GM19395 (cell line): ENCODE measurements around the gene PDIA2.
A peak's percentile ranks its signal among the peaks of the same experiment; 100 is the strongest.
"Not testable (repeated sequence)": the region's sequence is repeated elsewhere in the genome, so short reads cannot be mapped to it uniquely, and the experiment has no call there.

Experiments
- ATAC-seq: cut with Tn5 transposase; IDR thresholded peaks from one replicate; pipeline ENCODE4 v1.9.1; 2021; ENCODE audit warnings: mild to moderate bottlenecking, moderate library complexity; ENCODE audit not compliant: unreplicated experiment

Gene PDIA2, protein sequence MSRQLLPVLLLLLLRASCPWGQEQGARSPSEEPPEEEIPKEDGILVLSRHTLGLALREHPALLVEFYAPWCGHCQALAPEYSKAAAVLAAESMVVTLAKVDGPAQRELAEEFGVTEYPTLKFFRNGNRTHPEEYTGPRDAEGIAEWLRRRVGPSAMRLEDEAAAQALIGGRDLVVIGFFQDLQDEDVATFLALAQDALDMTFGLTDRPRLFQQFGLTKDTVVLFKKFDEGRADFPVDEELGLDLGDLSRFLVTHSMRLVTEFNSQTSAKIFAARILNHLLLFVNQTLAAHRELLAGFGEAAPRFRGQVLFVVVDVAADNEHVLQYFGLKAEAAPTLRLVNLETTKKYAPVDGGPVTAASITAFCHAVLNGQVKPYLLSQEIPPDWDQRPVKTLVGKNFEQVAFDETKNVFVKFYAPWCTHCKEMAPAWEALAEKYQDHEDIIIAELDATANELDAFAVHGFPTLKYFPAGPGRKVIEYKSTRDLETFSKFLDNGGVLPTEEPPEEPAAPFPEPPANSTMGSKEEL

DNA sequence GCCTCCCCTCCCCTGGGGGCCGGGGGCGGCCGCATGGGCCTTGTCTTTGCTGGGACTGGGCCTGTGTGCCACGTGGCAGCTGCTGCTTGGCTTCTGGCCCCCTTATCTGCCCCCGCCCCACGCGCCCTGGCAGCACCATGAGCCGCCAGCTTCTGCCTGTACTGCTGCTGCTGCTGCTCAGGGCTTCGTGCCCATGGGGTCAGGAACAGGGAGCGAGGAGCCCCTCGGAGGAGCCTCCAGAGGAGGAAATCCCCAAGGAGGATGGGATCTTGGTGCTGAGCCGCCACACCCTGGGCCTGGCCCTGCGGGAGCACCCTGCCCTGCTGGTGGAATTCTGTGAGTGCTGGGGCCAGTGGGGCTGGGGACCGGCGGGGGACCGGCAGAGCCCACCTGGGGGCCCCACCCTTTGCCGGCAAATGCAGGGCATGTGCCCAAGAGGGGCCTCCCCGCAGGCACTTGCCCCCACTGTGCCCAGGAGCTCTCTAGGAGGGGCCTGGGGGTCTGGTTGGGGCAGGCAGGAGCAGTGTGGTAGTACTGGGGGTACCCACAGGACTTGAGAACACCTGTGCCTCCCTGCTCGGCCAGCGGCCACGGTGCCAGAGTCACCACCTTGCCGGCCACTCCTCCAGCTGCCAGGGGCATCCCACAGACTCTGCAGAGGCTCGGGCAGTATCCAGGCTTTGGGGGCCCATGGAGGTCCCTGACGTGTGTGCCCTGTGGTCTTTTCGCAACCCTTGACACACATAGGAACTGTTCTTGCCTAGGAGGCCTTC is at the start of gene PDIA2:
Gene PDIA2 (plus strand): TSS at position 132 of the 773 bp plus-strand sequence. CDS start 6 bp downstream, at position 138.
- ATAC-seq = no peak

DNA sequence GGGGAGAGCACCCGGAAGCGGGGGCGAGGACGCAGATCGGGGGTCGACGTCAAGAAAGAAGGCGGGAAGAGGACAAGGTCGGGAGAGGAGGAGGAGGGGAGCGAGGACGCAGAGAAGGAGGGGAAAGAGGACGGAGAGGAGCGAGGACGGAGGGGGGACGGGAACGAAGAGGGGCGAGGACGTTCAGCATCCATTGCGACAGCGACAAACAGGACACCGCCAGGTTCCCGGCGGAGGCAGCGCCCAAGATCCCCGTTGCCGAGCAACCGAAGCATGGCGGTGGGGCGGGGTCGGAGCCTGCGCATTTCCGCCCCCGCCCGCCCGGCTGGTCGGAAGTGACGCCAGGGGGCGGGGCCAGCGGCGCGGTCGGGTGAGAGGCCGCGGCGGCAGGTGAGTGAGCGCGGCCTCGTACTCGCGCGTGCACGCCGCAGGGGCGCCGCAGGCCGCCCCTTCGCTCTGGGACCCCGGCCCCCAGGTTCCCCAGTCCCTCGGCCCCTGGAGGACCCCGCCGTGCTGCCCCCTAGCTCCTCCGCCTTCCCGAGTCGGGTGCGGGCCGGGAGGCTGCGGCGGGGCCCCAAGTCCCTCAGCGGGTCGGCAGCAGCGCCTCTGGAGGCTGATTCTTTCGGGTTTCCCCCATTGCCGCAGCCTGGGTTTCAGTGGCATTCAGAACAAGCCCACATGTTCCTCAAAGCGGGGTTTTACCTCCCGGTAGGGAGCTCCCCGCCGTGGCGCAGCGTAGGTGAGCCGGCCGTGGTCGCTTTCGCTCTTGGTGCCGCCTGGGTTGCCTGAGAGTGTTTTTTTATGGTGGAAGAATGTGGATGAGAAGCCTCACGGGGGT is 48.3 kb upstream of the PDIA2 start, which contains the start of gene FAM234A:
Gene FAM234A (plus strand): TSS at position 354 of the 838 bp plus-strand sequence. CDS start 19,593 bp downstream, outside the sequence.
- ATAC-seq = peak; percentile 83

DNA sequence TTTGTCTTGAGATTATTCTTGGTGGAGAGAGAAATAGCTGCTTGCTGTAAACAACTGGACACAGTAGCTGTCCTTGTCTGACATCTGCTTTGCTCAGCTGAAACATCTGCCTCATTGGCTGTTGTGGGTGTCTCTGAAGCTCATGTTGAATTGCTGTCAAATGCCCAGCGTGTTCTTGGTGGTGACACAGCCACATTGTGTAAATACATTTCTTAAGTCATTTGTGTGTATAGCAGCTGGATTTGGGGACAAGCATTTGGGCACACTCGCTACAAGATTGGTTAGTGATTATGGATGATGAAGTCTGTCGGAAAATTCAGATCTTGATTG is 43.1 kb upstream of the PDIA2 start:
- no peak for ATAC-seq

DNA sequence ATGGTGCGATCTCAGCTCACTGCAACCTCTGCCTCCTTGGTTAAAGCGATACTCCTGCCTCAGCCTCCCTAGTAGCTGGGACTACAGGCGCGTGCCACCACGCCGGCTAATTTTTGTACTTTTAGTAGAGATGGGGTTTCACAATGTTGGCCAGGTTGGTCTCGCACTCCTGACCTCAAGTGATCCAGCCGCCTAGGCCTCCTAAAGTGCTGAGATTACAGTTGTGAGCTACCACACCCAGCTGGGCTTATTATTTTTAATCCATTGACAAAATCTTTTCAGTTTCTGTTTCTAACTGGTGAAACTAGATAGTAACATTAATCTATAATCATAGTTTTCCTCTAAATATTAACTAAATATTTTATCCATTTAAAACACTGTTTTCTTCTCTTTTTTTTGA is 42.4 kb upstream of the PDIA2 start:
- ATAC-seq = no peak

DNA sequence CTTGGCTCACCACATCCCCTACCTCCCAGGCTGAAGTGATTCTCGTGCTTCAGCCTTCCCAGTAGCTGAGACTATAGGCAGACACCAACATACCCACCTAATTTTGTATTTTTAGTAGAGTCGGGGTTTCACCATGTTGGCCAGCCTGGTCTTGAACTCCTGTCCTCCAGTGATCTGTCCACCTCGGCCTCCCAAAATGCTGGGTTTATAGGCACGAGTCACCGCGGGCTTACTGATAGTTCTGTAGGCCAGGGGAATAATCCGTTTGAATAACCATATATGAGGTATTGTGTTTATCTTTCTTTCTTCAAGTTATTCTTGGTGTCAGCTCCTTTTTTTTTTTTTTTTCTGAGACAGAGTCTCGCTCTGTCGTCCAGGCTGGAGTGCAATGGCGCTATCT is 40.7 kb upstream of the PDIA2 start:
- no peak for ATAC-seq

DNA sequence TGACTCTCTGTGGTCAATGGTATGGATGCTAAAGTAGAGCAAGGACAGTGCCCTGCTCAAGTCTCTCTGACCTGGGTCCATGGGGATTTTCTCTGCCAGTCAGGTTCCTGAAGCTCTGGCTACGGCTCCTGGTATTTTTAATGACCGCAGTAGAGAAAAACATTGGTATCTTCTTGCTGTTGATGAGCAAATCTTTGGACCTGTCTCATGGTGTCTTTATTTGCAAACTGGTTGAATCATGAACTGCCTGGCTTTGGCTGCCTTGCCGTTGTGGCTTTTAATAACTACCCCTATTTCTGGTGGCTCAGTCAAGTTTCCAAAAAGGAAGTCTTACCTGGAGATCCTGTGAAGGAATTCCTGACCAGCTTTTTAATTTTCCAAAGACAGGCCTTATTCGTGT is 39.6 kb upstream of the PDIA2 start:
- ATAC-seq = no peak

DNA sequence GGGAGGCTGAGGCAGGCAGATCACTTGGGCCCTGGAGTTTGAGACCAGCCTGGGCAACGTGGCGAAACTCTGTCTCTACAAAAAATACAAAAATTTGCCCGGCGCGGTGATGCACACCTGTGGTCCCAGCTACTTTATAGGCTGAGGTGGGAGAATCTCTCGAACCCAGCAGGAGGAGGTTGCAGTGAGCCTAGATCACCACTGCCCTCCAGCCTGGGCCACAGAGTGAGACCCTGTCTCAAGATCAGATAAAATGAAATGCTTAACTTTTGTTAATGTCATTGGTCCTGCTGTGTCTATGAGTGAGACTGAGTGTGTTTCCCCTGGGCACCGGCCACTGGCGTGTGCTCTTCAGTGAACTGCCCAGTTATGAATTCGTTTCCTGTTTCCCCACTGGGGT is 37.9 kb upstream of the PDIA2 start:
- ATAC-seq = no peak

DNA sequence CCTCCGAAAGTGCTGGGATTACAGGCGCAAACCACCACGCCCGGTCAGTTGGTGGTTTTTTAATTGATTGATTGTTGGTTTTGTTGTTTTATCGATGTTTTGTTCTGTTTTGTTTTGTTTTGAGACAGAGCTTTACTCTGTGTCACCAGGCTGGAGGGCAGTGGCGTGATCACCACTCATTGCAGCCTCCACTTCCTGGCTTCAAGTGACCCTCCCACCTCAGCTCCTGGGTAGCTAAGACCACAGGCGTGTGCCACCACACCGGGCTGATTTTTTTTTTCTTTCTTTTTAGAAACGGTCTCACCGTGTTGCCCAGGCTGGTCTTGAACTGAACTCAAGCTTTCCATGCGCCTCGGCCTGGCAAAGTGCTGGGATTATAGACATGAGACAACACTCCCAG is 35.9 kb upstream of the PDIA2 start:
- ATAC-seq = no peak

DNA sequence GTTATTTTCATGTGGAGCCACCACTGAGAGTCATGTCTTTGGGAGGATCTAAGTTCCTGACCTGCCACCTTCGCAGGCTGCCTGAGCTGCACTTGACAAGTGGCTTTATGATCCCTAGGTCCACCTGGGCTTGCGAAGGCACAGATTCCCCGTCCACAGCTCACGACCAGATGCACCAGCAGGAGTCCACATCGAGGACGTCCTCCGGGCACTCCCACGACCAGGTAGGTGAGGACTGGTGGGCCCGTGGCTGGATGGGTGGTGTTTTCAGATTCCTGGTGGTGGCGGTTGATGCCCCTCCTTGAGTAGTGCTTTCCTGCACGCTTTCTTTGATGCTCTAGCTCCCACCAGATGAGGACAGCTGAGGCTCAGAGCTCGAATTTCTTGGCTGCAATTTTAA is 33.5 kb upstream of the PDIA2 start:
- ATAC-seq = no peak

DNA sequence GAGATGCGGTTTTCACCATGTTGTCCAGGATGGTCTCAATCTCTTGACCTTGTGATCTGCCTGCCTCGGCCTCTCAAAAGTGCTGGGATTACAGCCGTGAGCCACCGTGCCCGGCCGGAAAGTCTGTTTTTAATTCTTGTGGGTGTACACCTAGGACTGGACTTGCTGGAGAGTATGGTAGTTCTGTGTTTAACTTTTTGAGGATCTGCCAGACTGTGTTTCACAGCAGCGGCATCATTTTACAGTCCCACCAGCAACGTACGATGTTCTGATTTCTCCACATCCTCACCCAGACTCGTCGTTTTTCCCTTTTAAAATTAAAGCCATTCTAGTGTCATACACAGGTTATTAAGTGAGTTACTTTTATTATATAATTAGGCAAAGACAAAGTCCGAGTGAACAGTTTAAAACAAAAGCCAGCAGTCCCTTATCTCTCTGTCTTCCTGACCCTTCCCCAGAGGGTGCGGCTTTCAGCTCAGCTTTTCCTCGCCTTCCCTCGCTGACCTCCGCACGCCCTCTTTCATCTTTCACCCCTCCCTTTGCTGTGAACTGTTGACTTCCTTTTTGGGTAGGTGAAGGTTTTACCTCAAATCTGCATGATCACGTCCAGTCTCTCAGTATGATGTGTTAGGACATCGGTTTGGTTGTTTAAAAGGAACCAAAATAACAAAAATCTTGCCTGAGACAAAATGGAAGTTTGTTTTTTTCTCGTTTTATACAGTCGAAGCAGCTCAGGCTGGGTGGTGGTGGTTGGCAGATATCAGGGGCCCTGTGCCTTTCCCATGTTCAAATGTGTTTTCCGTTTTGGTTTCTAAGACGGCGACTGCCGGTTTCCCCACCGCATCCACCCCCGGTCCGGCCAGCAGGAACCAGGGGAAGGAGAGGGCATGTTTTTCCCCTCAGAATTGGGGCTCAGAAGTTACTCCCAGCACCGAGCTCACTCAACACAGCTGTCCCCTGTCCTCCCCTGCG is 30.3 kb upstream of the PDIA2 start:
- no peak for ATAC-seq

DNA sequence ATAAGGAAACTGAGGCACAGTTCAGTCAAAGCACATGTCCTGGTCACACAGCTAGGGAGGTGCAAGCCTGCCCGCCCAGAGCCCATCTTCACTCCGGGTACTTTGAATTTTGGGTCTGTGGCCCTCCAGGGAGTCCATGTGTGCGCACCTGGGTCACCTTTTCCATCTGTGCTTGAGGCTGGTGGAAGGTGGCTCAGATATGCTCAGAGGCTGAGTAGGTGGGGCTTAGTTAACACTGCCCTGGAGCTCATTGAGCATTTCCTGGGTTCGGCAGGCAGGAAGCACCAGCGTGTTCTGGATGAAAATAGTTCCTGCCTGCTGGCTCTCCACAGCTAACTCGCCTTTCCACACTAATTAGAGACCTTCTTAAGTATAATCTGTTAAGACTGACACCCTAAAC is 29.1 kb upstream of the PDIA2 start:
- ATAC-seq = no peak

DNA sequence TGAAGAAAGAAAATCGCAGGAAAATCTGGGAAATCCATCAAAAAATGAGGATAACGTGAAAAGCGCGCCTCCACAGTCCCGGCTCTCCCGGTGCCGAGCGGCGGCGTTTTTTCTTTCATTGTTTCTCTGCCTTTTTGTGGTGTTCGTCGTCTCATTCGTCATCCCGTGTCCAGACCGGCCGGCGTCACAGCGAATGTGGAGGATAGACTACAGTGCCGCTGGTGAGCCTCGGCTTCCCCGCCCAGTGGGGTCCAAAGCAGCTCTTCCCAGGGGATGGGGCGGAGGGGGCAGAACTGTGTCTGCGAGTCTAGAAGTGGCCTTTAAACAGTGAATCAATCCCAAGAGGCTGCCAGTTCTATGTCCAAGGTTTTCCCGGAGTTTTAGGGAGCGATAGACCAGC is 28.5 kb upstream of the PDIA2 start:
- ATAC-seq = no peak

DNA sequence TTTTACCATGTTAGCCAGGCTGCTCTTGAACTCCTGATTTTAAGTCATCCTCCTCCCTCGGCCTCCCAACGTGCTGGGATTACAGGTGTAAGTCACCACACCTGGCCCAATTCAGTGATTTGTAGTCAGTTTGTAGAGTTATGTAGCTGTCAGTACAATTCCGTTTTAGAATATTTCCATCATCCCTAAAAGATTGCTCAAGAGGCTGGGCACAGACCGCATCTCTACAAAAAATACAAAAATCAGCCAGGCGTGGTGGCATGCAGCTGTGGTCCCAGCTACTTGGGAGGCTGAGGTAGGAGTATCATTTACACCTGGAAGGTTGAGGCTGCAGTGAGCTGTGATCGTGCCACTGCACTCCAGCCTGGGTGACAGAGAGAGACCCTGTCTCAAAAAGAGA is 27.8 kb upstream of the PDIA2 start:
- ATAC-seq = no peak

DNA sequence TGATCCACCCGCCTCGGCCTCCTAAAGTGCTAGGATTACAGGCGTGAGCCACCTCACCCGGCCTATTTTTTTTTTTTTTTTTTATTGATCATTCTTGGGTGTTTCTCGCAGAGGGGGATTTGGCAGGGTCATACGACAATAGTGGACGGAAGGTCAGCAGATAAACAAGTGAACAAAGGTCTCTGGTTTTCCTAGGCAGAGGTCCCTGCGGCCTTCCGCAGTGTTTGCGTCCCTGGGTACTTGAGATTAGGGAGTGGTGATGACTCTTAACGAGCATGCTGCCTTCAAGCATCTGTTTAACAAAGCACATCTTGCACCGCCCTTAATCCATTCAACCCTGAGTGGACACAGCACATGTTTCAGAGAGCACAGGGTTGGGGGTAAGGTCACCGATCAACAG is 24.9 kb upstream of the PDIA2 start:
- ATAC-seq = not testable (repeated sequence)

DNA sequence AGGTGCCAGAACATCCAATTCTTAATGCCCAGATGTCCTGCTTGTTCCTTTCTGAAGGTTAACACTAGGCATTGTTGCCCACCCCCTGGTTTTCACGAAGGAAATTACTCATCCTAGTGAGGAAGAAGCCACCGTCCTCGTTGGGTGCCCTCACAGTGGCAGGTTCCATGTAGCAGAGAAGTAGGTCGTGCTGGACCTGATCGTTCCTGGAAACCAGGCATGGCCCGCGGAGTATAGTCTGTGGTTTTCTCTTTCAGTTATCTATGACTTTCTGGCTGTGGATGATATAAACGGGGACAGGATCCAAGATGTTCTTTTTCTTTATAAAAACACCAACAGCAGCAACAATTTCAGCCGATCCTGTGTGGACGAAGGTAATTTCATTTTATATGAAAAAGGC is 23.7 kb upstream of the PDIA2 start:
- no peak for ATAC-seq

DNA sequence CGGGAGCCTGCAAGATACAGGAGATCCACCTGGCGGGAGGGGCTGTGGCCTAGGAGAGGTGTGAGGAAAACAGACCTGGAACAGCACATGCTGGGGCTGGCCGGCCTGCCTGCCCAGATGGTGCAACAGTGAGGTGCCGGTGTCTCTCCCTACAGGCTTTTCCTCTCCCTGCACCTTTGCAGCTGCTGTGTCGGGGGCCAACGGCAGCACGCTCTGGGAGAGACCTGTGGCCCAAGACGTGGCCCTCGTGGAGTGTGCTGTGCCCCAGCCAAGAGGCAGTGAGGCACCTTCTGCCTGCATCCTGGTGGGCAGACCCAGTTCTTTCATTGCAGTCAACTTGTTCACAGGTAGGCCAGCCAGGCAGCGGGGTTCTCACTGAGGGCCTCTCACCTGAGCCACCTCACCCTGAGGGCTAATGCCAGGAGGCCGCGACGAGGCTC is 23.1 kb upstream of the PDIA2 start:
- no peak for ATAC-seq

DNA sequence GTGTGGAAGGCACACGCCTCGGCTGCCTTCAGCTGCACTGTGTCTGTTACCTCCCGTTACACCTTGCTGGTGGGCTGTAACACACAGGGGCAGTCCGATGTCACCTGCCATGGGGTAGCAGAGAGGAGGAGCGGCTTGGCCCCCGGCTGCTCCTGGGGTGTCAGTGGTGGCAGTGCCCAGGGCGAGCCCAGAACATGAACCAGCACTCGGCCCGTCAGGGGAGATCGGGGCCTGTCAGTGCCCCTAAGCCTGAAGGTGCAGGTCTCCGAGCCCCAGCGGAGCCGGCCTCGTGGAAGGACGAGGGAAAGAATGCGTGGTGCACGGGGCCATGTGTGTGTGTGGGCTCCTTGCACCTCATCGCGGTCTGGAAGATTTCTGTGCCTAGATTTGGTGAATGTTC is 22.6 kb upstream of the PDIA2 start:
- ATAC-seq = no peak

DNA sequence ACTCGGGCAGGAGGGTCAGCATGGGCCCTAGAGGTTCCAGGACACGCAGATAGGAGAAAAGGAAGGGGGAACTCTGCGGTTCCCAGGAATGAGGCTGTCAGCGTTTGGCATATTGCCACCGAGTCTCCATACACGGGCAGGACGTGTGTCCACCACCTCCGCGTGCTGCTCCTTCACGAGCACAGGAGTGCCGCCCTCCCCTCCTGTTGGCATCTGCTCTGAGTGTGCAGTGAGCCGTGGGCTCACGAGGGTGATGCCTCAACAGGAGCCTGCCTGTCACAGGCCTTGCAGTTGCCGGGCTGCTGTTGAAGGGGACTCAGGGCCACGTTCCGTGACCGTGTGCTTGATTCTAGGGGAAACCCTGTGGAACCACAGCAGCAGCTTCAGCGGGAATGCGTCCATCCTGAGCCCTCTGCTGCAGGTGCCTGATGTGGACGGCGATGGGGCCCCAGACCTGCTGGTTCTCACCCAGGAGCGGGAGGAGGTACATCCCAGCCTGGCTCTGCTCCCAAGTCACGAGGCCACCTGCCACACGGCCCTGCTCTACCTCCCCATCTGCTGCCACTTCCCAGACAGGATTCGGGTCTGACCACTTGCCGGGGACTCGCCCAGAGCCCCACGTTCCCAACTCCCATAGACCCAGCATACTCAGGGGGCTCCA is 21.8 kb upstream of the PDIA2 start:
- ATAC-seq = no peak

DNA sequence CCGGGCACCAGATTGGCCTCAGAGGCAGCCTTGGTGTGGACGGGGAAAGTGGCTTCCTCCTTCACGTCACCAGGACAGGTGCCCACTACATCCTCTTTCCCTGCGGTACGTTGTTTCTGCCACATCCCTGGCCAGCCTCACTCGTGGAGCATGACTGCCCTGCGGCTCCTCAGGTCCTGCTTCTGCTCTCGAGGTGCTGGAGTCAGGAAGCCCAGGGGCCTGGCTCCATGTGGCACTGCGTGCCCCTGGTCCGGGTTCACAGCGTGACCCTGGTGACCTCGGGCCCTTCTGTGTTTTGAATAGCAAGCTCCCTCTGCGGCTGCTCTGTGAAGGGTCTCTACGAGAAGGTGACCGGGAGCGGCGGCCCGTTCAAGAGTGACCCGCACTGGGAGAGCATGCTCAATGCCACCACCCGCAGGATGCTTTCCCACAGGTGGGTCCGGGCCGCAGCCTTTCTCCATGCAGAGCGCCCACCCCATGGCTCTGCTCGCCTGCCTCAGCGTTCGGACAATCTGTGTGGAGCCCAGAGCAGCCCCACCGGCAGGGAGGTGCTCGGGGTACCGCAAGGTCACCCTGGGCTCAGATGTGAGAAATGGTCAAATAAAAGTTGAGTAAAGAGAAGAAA is 20.7 kb upstream of the PDIA2 start:
- no peak for ATAC-seq
